ENCODE measurements around the gene SPATA6.
"Not testable (repeated sequence)": the region's sequence is repeated elsewhere in the genome, so short reads cannot be mapped to it uniquely, and the experiment has no call there.

Gene SPATA6

DNA sequence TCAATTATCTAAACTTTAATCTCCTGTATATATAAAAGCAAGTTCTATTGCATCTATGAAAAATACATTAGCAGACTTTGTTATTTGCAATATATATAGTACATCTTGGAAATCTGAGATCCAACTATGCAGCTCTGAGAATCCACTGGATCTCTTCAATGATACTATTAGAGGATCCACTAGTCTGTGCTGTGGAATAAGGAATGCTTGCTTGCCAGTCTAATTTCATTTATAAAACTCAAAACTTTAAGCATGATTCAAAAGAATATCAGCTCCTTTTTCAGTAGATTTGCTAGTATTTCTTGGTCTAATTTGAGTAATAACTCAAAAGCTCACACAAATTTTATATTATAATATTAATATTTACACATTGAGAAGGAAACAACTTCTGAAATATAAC is 115.1 kb downstream of the SPATA6 start:
- no peak for DNase-seq (ENCODE audit: low read depth)

GRCh38 chr1:48344373-48344772 is 127.6 kb downstream of the SPATA6 start:
- no peak for DNase-seq (ENCODE audit: low read depth)

DNA sequence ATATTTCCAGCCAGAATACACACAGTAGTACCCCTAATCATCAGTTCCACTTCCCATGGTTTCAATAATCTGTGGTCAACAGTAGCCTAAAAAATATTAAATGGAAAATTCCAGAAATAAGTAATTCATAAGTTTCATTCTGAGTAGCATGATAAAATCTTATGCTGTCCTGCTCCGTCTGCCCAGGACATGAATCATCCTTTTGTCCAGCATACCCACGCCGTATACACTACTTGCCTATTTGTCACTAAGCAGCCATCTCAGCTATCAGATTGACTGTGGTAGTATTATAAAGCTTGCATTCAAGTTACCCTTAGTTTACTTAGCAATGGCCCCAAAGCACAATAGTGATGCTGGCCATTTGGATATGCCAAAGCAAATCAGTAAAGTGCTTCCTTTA is 130.8 kb downstream of the SPATA6 start:
- no peak for DNase-seq (ENCODE audit: low read depth)

GRCh38 chr1:48338257-48338656 is 133.7 kb downstream of the SPATA6 start:
- no peak for DNase-seq (ENCODE audit: low read depth)

GRCh38 chr1:48333316-48333715 is 138.7 kb downstream of the SPATA6 start:
- DNase-seq (ENCODE audit: low read depth), result no peak

- DNase-seq (ENCODE audit: low read depth), result no peak
Measured at GRCh38 chr1:48332115-48332514, 139.9 kb downstream of the SPATA6 start.

DNA sequence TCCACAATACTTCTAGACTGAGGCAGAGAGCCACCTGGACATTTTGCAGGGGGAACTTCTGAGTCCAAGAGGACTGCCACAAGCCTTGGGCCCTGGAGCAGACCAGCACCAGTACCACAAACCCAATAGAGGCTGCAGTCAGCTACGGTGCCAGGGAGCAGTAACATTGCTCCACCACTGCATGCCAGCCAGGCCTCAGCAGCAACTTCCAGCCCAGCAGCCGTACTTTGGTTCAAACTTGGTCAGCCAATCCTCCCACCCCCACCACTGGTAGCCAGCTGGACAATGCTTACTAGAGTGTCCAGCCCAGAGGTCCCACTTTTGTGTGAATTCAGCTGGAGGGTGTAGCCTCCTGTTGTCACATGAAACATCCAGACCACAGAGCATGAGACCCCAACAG is 142.1 kb downstream of the SPATA6 start:
- DNase-seq (ENCODE audit: low read depth), result no peak

- no peak for DNase-seq (ENCODE audit: low read depth)
Measured at GRCh38 chr1:48329486-48329885, 142.5 kb downstream of the SPATA6 start.

DNA sequence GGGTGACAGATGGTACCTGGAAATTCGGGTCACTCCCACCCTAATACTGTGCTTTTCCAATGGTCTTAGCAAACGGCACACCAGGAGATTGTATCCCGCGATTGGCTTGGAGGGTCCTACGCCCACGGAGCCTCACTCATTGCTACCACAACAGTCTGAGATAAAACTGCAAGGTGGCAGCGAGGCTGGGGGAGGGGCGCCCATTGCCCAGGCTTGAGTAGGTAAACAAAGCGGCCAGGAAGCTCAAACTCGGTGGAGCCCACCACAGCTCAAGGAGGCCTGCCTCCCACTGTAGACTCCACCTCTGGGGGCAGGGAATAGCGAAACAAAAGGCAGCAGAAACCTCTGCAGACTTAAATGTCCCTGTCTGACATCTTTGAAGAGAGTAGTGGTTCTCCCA is 160.2 kb downstream of the SPATA6 start:
- not testable (repeated sequence) for DNase-seq (ENCODE audit: low read depth)

- DNase-seq (ENCODE audit: low read depth), result no peak
Measured at GRCh38 chr1:48309564-48310082, 162.4 kb downstream of the SPATA6 start.

GRCh38 chr1:48302652-48303051 is 169.4 kb downstream of the SPATA6 start:
- no peak for DNase-seq (ENCODE audit: low read depth)

GRCh38 chr1:48294656-48295055 is 177.3 kb downstream of the SPATA6 start:
- no peak for DNase-seq (ENCODE audit: low read depth)

DNA sequence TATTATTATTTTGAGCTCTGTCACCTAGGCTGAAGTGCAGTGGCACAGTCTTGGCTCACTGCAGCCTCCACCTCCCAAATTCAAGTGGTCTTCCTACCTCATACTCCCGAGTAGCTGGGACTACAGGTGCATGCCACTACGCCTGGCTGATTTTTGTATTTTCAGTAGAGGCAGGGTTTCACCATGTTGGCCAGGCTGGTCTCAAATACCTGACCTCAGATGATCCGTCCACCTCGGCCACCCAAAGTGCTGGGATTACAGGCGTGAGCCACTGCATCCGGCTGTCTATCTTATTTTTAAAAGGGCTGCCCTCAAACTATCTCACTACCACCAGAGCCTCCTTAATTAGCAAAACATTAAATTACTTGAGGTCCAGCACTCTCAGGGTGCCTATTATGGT is 177.9 kb downstream of the SPATA6 start:
- DNase-seq (ENCODE audit: low read depth), result not testable (repeated sequence)

- DNase-seq (ENCODE audit: low read depth), result no peak
Measured at GRCh38 chr1:48292706-48293105, 179.3 kb downstream of the SPATA6 start.

- no peak for DNase-seq (ENCODE audit: low read depth)
Measured at GRCh38 chr1:48291421-48291820, 180.6 kb downstream of the SPATA6 start.

GRCh38 chr1:48285525-48285924 is 186.5 kb downstream of the SPATA6 start:
- DNase-seq (ENCODE audit: low read depth), result no peak

- not testable (repeated sequence) for DNase-seq (ENCODE audit: low read depth)
Measured at GRCh38 chr1:48284696-48285420, 187.1 kb downstream of the SPATA6 start.

DNA sequence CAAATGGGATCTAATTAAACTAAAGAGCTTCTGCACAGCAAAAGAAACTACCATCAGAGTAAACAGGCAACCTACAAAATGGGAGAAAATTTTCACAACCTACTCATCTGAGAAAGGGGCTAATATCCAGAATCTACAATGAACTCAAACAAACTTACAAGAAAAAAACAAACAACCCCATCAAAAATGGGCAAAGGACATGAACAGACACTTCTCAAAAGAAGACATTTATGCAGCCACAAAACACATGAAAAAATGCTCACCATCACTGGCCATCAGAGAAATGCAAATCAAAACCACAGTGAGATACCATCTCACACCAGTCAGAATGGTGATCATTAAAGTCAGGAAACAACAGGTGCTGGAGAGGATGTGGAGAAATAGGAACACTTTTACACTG is 189.7 kb downstream of the SPATA6 start:
- DNase-seq (ENCODE audit: low read depth), result not testable (repeated sequence)

- DNase-seq (ENCODE audit: low read depth), result not testable (repeated sequence)
Measured at GRCh38 chr1:48277437-48277836, 194.6 kb downstream of the SPATA6 start.

- no peak for DNase-seq (ENCODE audit: low read depth)
Measured at GRCh38 chr1:48266576-48266975, 205.4 kb downstream of the SPATA6 start.

DNA sequence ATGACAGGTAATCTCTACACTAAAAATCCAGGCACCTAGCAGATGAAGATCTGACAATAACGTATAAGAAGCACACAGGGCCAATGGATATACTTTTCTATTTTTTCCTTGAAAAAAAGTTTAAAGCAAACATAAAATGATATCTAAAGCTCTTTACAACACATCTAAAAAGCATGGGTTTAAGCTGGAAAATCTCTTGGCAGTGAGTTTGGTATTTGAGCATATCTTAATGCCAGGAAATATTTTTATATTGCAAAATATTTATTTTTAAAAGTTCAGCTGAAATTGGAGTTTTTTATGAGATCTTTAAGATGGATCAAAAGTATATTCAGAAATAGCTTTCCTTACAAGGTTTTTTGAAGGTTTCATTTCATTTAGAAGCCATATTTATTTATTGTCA is 209.0 kb downstream of the SPATA6 start:
- DNase-seq (ENCODE audit: low read depth), result no peak

DNA sequence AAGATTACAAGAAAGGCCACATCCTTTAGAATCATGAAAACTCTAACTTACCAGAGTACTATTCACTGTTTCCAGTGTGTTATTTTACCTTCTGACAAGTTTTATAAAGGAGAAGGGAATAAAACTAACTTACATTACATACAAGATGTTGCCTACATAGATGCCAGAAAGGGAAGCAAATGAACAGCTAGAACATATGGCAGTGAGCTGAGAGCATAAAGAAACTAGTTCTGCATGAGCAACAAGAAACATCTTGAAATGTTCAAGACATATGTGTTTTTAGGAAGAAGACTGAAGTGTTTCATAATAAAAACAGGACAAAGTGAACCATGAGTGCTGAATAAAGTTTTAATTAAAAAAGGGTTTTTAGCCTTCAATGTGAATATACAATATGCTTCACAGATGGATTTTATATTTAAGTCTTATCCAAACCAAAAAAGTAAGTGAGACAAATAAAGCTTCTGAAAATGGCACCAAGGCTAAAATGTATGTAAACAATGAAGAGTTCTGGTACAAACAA is 210.1 kb downstream of the SPATA6 start:
- DNase-seq (ENCODE audit: low read depth), result no peak

DNA sequence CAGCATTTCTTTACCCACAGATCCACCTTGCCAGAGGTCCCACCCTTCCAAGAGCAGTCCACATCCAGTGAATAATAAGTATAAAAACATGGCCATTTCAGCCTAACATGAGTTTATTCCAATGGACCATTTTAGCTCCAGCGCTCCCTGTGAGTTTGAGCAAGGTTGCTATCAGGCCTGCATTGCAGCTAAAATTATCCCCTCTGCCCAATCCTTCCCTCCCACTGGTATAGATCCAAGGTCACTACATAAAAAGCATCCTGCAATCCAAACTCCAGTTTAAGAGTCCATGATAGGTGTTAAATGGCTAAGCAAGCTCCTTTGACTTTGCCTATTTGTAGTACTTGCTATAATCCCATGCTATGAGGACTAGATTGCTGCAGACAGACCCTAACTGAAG is 213.9 kb downstream of the SPATA6 start:
- no peak for DNase-seq (ENCODE audit: low read depth)

- no peak for DNase-seq (ENCODE audit: low read depth)
Measured at GRCh38 chr1:48254254-48254653, 217.8 kb downstream of the SPATA6 start.

Measured in activated gamma-delta T cell treated with anti-CD3 and anti-CD28 coated beads, Interleukin-2, amount 50 U/mL, for 16 hours (primary cell).